GM13977 (cell line): ENCODE results near the gene ACOX1.

ENCODE experiments used
- DNase-seq: peaks from one replicate; pipeline ENCODE4 v3.0.0; 2012; ENCODE audit warnings: low spot score
- CTCF ChIP-seq: IDR thresholded peaks from 2 replicates; pipeline ENCODE4 v1.5.1; 2012; ENCODE audit warnings: mild to moderate bottlenecking, control low read depth; ENCODE audit not compliant: insufficient read depth; ENCODE audit errors: extremely low read depth, missing control alignments
- in situ Hi-C: fragments of 300-500 bp; cut with MboI; formaldehyde crosslinking; loops from one replicate; pipeline ENCODE4 v1.12.0; 2022; ENCODE audit warnings: low sequenced_read_pairs, low pct_unique_long_range_greater_than_20kb, mixed read lengths, inconsistent platforms; ENCODE audit not compliant: unreplicated experiment

Gene ACOX1

GRCh38 chr17:75925912-75926311 lies 53.1 kb downstream of the ACOX1 start:
- no peak for DNase-seq
- no peak for TF ChIP-seq CTCF
- in situ Hi-C loops = no loop called here

- in situ Hi-C loops = no loop called here
- TF ChIP-seq CTCF = no peak
- no peak for DNase-seq
Observed at GRCh38 chr17:75925103-75925502, 53.9 kb downstream of the ACOX1 start.

- in situ Hi-C loops = loop anchor here (25.0 kb wide), 1 partner anchor 389 kb away; the partner anchor contains the start of gene QRICH2
- DNase-seq = no peak
- TF ChIP-seq CTCF = no peak
Observed at GRCh38 chr17:75922963-75923874, 55.7 kb downstream of the ACOX1 start.

GRCh38 chr17:75922173-75922961 lies 56.6 kb downstream of the ACOX1 start:
- DNase-seq = no peak
- no peak for TF ChIP-seq CTCF
- in situ Hi-C loops = loop anchor here (25.0 kb wide), 1 partner anchor 390 kb away; the partner anchor contains the start of gene QRICH2

GRCh38 chr17:75921596-75921995 lies 57.4 kb downstream of the ACOX1 start:
- no peak for TF ChIP-seq CTCF
- in situ Hi-C loops = loop anchor here (25.0 kb wide), 1 partner anchor 391 kb away; the partner anchor contains the start of gene QRICH2

GRCh38 chr17:75920045-75920560 lies 58.9 kb downstream of the ACOX1 start:
- in situ Hi-C loops = loop anchor here (25.0 kb wide), 1 partner anchor 392 kb away; the partner anchor contains the start of gene QRICH2
- TF ChIP-seq CTCF = no peak
- no peak for DNase-seq

More at GRCh38 chr17:75921596-75921995, 57.4 kb downstream of the ACOX1 start:
- DNase-seq = no peak
